ENCODE measurements around the gene KLC1. TPM values are rescaled to one million over a fixed set of nuclear protein-coding genes. Genes with fewer than 3 reads are reported as not detected.
"Not testable (repeated sequence)": the region's sequence is repeated elsewhere in the genome, so short reads cannot be mapped to it uniquely, and the experiment has no call there.

KLC1 gene
- total and polyA plus RNA-seq, 8 donors, result 56.5 to 522 (median 123) TPM

- Histone ChIP-seq H3K4me1 (peaks cover under 1 to 25% (median 12%) of the 10 kb centered on the region in 4 donors), H3K4me3 (no peak overlapping the region), H3K27ac (no peak overlapping the region), H3K9me3 (no peaks in the 10 kb centered on the region), H3K27me3 (no peaks in the 10 kb centered on the region), H3K36me3 (peaks cover 47 to 97% (median 96%) of the 10 kb centered on the region in 4 donors)
- DNase-seq, result no peak
- WGBS, 5 donors, result 86 to 95% (median 92%) methylated on average over 4 of the region's 4 CpGs
- intact Hi-C loops (cut with DNase I; ENCODE audit: low total_unique reads), result no loop called here
- no peak for TF ChIP-seq POLR2AphosphoS5 (IDR thresholded peaks at IDR 0.05)
- TF ChIP-seq EP300 (IDR thresholded peaks at IDR 0.05), result no peak
- no peak for TF ChIP-seq CTCF (IDR thresholded peaks at IDR 0.05)
- TF ChIP-seq POLR2A (IDR thresholded peaks at IDR 0.05), result no peak
Observed at GRCh38 chr14:103687712-103688111, 58.7 kb downstream of the KLC1 start.

- H3K4me3 ChIP-seq, result no peak overlapping the region
- peaks cover 47 to 97% (median 96%) of the 10 kb centered on the region in 4 donors for H3K36me3 ChIP-seq
- WGBS, 5 donors, result 78 to 90% (median 89%) methylated on average over 5 of the region's 5 CpGs
- DNase-seq, result no peak
- peaks cover 5 to 32% (median 17%) of the 10 kb centered on the region in 4 donors for H3K4me1 ChIP-seq
- H3K27ac ChIP-seq, result peak overlapping the region in 1 of 5 donors; percentile 8
- intact Hi-C loops (cut with DNase I; ENCODE audit: low total_unique reads), result no loop called here
- no peaks in the 10 kb centered on the region for H3K27me3 ChIP-seq
- H3K9me3 ChIP-seq, result no peaks in the 10 kb centered on the region
- TF ChIP-seq POLR2A (IDR thresholded peaks at IDR 0.05) (no peak), CTCF (IDR thresholded peaks at IDR 0.05) (no peak), EP300 (IDR thresholded peaks at IDR 0.05) (no peak), POLR2AphosphoS5 (IDR thresholded peaks at IDR 0.05) (no peak)
Observed at GRCh38 chr14:103688441-103688840, 59.4 kb downstream of the KLC1 start.

GRCh38 chr14:103688906-103689902, 60.2 kb downstream of the KLC1 start:
- no peak for TF ChIP-seq EP300 (IDR thresholded peaks at IDR 0.05)
- TF ChIP-seq CTCF (IDR thresholded peaks at IDR 0.05), result no peak
- TF ChIP-seq POLR2AphosphoS5 (IDR thresholded peaks at IDR 0.05), result no peak
- no peak for TF ChIP-seq POLR2A (IDR thresholded peaks at IDR 0.05)
- Histone ChIP-seq H3K4me3 (no peak overlapping the region), H3K36me3 (peaks cover 51 to 97% (median 96%) of the 10 kb centered on the region in 4 donors), H3K9me3 (no peaks in the 10 kb centered on the region), H3K27ac (peak overlapping the region in 3 of 5 donors; percentile 1 to 26 (median 8)), H3K4me1 (peaks cover 11 to 38% (median 20%) of the 10 kb centered on the region in 4 donors), H3K27me3 (no peaks in the 10 kb centered on the region)
- no peak for DNase-seq
- 62 to 83% (median 77%) methylated on average over 16 of the region's 16 CpGs for WGBS, 5 donors
- intact Hi-C loops (cut with DNase I; ENCODE audit: low total_unique reads), result no loop called here

GRCh38 chr14:103690332-103690731, 61.3 kb downstream of the KLC1 start:
- Histone ChIP-seq H3K27me3 (no peaks in the 10 kb centered on the region), H3K4me1 (peaks cover 11 to 40% (median 23%) of the 10 kb centered on the region in 4 donors), H3K36me3 (peaks cover 47 to 95% (median 94%) of the 10 kb centered on the region in 4 donors), H3K4me3 (no peak overlapping the region), H3K9me3 (no peaks in the 10 kb centered on the region), H3K27ac (peak overlapping the region in 1 of 5 donors; percentile 5)
- DNase-seq, result no peak
- intact Hi-C loops (cut with DNase I; ENCODE audit: low total_unique reads), result no loop called here
- TF ChIP-seq EP300 (IDR thresholded peaks at IDR 0.05) (no peak), POLR2AphosphoS5 (IDR thresholded peaks at IDR 0.05) (no peak), POLR2A (IDR thresholded peaks at IDR 0.05) (no peak), CTCF (IDR thresholded peaks at IDR 0.05) (no peak)
- 78 to 92% (median 87%) methylated on average over 8 of the region's 8 CpGs for WGBS, 5 donors

GRCh38 chr14:103691655-103692054, 62.6 kb downstream of the KLC1 start:
- 78 to 92% (median 90%) methylated on average over 5 of the region's 5 CpGs for WGBS, 5 donors
- H3K27me3 ChIP-seq; DNase-seq; H3K9me3 ChIP-seq; intact Hi-C loops (cut with DNase I; ENCODE audit: low total_unique reads); H3K27ac ChIP-seq; H3K4me3 ChIP-seq: not testable (repeated sequence)
- peaks cover 44 to 87% (median 80%) of the 10 kb centered on the region in 4 donors for H3K36me3 ChIP-seq
- H3K4me1 ChIP-seq, result peaks cover 23 to 48% (median 36%) of the 10 kb centered on the region in 4 donors
